OCI-LY3 (cell line): ENCODE data around the gene CNTNAP3B.
"Not testable (repeated sequence)": the region's sequence is repeated elsewhere in the genome, so short reads cannot be mapped to it uniquely, and the experiment has no call there.

Source experiments
- CTCF ChIP-seq: fragments of 200-600, 300-600 bp; sonication (generic); IDR thresholded peaks from 2 replicates; pipeline ENCODE4 v1.5.1; 2014; ENCODE audit warnings: antibody characterized with exemption, low read length, low read depth
- EZH2phosphoT487 ChIP-seq: fragments of 200-600 bp; shearing (Covaris generic); IDR thresholded peaks from 2 replicates; pipeline ENCODE4 v1.6.1; 2018; ENCODE audit warnings: antibody characterized with exemption, mixed run types, low read depth

- not testable (repeated sequence) for TF ChIP-seq CTCF, EZH2phosphoT487
Measured at GRCh38 chr9:42083877-42084558, 45.2 kb downstream of the CNTNAP3B start.
